Left cardiac atrium (tissue), 4 donors: Measurements from ENCODE around the gene FGF1. TPM values are rescaled to one million over a fixed set of nuclear protein-coding genes. Genes with fewer than 3 reads are reported as not detected.

Source experiments
- ATAC-seq, 2 donors: fragments of 200-7000 bp; cut with Tn5 transposase; one replicate each; pipeline ENCODE4 v1.9.1; 2020; ENCODE audit warnings: mild to moderate bottlenecking in 2 of 2, moderate library complexity in 2 of 2
- DNase-seq: peaks from one replicate; pipeline ENCODE4 v3.0.0-alpha.2; 2020
- intact Hi-C, 2 donors: fragments of 100-400 bp; cut with DNase I; formaldehyde crosslinking; loops; one replicate each; pipeline versions ENCODE4 v1.14.1 to v1.15.1; 2022 to 2023
- total RNA-seq, 2 donors: library from RNA; stranded (reverse); fragmentation: NEBNext Ultra II Directional; extraction: Animal tissue kit (Norgen Biotek cat#: 25700); gene quantifications; one replicate each; pipeline ENCODE4 v1.2.1, GENCODE V29; 2021
- donor health status: DM: no; HTN: yes; CAD: no.
- donor health status: DM: no; HTN: yes; CAD: no; lungs with severe emphysema.
- donor health status: DM: yes; HTN: yes; CAD: no.
- donor health status: Dilated cardiomyopathy.

FGF1 gene
- total RNA-seq, 2 donors from 2014 or later = 33.9 to 39.9 TPM

- intact Hi-C loops = no loop called here
- DNase-seq = no peak
- ATAC-seq = no peak
Measured at GRCh38 chr5:142676318-142676717, 9.6 kb downstream of the FGF1 start.

GRCh38 chr5:142674531-142675469, 11.1 kb downstream of the FGF1 start:
- intact Hi-C loops = no loop called here
- DNase-seq (peak; percentile 62), ATAC-seq (peak; percentile 81 to 90)

GRCh38 chr5:142671801-142672200, 14.1 kb downstream of the FGF1 start:
- ATAC-seq = no peak
- DNase-seq = no peak
- intact Hi-C loops = no loop called here

GRCh38 chr5:142671266-142671665, 14.6 kb downstream of the FGF1 start:
- DNase-seq (no peak), ATAC-seq (no peak)
- intact Hi-C loops = no loop called here

- DNase-seq (no peak), ATAC-seq (no peak)
- intact Hi-C loops = no loop called here
Measured at GRCh38 chr5:142670804-142671203, 15.1 kb downstream of the FGF1 start.

- peak; percentile 45 to 50 for ATAC-seq
- DNase-seq = no peak
- intact Hi-C loops = no loop called here
Measured at GRCh38 chr5:142669477-142669876, 16.4 kb downstream of the FGF1 start.

- ATAC-seq (no peak), DNase-seq (no peak)
- intact Hi-C loops = no loop called here
Measured at GRCh38 chr5:142668336-142668735, 17.6 kb downstream of the FGF1 start.

- DNase-seq = no peak
- ATAC-seq = no peak
- intact Hi-C loops = no loop called here
Measured at GRCh38 chr5:142667831-142668230, 18.1 kb downstream of the FGF1 start.

- intact Hi-C loops = no loop called here
- DNase-seq (no peak), ATAC-seq (no peak)
Measured at GRCh38 chr5:142664636-142665035, 21.3 kb downstream of the FGF1 start.

GRCh38 chr5:142664067-142664466, 21.8 kb downstream of the FGF1 start:
- intact Hi-C loops = no loop called here
- ATAC-seq (no peak), DNase-seq (no peak)

GRCh38 chr5:142663246-142663645, 22.6 kb downstream of the FGF1 start:
- ATAC-seq (no peak), DNase-seq (no peak)
- intact Hi-C loops = no loop called here

GRCh38 chr5:142661957-142662356, 23.9 kb downstream of the FGF1 start:
- ATAC-seq (no peak), DNase-seq (no peak)
- intact Hi-C loops = no loop called here

- intact Hi-C loops = no loop called here
- DNase-seq = no peak
- no peak for ATAC-seq
Measured at GRCh38 chr5:142661143-142661542, 24.7 kb downstream of the FGF1 start.

- intact Hi-C loops = no loop called here
- DNase-seq (no peak), ATAC-seq (peak in 1 of 2 donors; percentile 63)
Measured at GRCh38 chr5:142660731-142661130, 25.2 kb downstream of the FGF1 start.

GRCh38 chr5:142660196-142660595, 25.7 kb downstream of the FGF1 start:
- DNase-seq = no peak
- intact Hi-C loops = no loop called here
- no peak for ATAC-seq

- DNase-seq = no peak
- intact Hi-C loops = no loop called here
- peak in 1 of 2 donors; percentile 24 for ATAC-seq
Measured at GRCh38 chr5:142659405-142659804, 26.5 kb downstream of the FGF1 start.

- no peak for DNase-seq
- no peak for ATAC-seq
- intact Hi-C loops = no loop called here
Measured at GRCh38 chr5:142658278-142658677, 27.6 kb downstream of the FGF1 start.

GRCh38 chr5:142657446-142657845, 28.4 kb downstream of the FGF1 start:
- DNase-seq = no peak
- intact Hi-C loops = no loop called here

GRCh38 chr5:142655339-142656267, 30.3 kb downstream of the FGF1 start:
- peak; percentile 93 to 95 for ATAC-seq
- peak; percentile 84 for DNase-seq
- intact Hi-C loops = loop anchor here (1.0 to 2.0 kb wide), 2 partner anchors 43 to 44 kb away; no protein-coding TSS in a partner anchor

More at GRCh38 chr5:142657446-142657845, 28.4 kb downstream of the FGF1 start:
- ATAC-seq = no peak

- DNase-seq (no peak), ATAC-seq (peak; percentile 15 to 22)
- intact Hi-C loops = loop anchor here (1.0 to 5.0 kb wide), 3 partner anchors 42 to 45 kb away; no protein-coding TSS in a partner anchor
Measured at GRCh38 chr5:142654578-142655058, 31.3 kb downstream of the FGF1 start.
